ENCODE measurements around the gene C17orf100. TPM values are rescaled to one million over a fixed set of nuclear protein-coding genes. Genes with fewer than 3 reads are reported as not detected.
A peak's percentile ranks its signal among the peaks of the same experiment; 100 is the strongest.

Gene C17orf100
- total RNA-seq, 2 experiments from 2014 or later: 0.69 to 0.70 TPM

- H3K27me3 Mint-ChIP-seq: no peaks in the 10 kb centered on the region
- Histone ChIP-seq H3K27me3 (ENCODE audit: control insufficient read depth in 1 of 2, insufficient read depth in 2 of 2, low read length in 2 of 2) (no peaks in the 10 kb centered on the region), H3K36me3 (ENCODE audit: insufficient read depth, low read length) (peaks cover 44% of the 10 kb centered on the region), H3K4me3 (ENCODE audit: low read length) (no peak overlapping the region), H3K4me1 (ENCODE audit: insufficient read depth, low read length) (peaks cover 22% of the 10 kb centered on the region), H3K27ac (ENCODE audit: low read depth in 1 of 2, low read length in 2 of 2) (no peak overlapping the region), H3K9me3 (ENCODE audit: control insufficient read depth in 1 of 2, insufficient read depth in 1 of 2, low read length in 2 of 2) (peaks cover 0 to 6% of the 10 kb centered on the region in 2 experiments)
- H3K36me3 Mint-ChIP-seq (ENCODE audit: low read depth): peaks cover 79% of the 10 kb centered on the region
- ATAC-seq (ENCODE audit: poor library complexity) (no peak), DNase-seq (peak in 3 of 14 experiments; percentile 21 to 52 (median 40))
- CTCF ChIA-PET: interaction anchor here (0.9 kb wide), 1 partner anchor 175 kb away, joined by 3 read pairs; no protein-coding TSS in a partner anchor
- intact Hi-C loops (cut with DNase I, micrococcal nuclease): loop anchor here in 1 of 2 experiments (2.0 to 10.0 kb wide), 3 partner anchors 175 to 1223 kb away; partner anchors contain the start of genes DERL2, MIS12 and RPAIN
- no peaks in the 10 kb centered on the region for H3K9me3 Mint-ChIP-seq
- H3K4me1 Mint-ChIP-seq (ENCODE audit: low read depth): peaks cover 87% of the 10 kb centered on the region
- TF ChIP-seq CTCF (IDR thresholded peaks at IDR 0.05): no peak
- POLR2A ChIA-PET: no interaction called here
- peak overlapping the region; percentile 54 for H3K4me3 Mint-ChIP-seq
- peak overlapping the region; percentile 70 for H3K27ac Mint-ChIP-seq
Observed at GRCh38 chr17:6648181-6648580, 3.4 kb upstream of the C17orf100 start.

- H3K27ac Mint-ChIP-seq: peak overlapping the region; percentile 40
- peak; percentile 7 for ATAC-seq (ENCODE audit: poor library complexity)
Observed at GRCh38 chr17:6651919-6652452, 424 bp downstream of the C17orf100 start.

More at GRCh38 chr17:6651919-6652452, 424 bp downstream of the C17orf100 start:
- ChIA-PET CTCF (no interaction called here), POLR2A (interaction anchor here (0.9 to 1.4 kb wide), 4 partner anchors 8 to 370 kb away, joined by 3 to 30 read pairs (median 4); partner anchors contain the start of genes KIAA0753, TXNDC17 and XAF1)
- no peak for TF ChIP-seq CTCF (IDR thresholded peaks at IDR 0.05)
- peak overlapping the region; percentile 44 for H3K4me3 Mint-ChIP-seq
- peak in 7 of 14 experiments; percentile 23 to 71 (median 46) for DNase-seq
- peaks cover 0 to 4% of the 10 kb centered on the region in 2 experiments for H3K27me3 ChIP-seq (ENCODE audit: control insufficient read depth in 1 of 2, insufficient read depth in 2 of 2, low read length in 2 of 2)
- H3K4me3 ChIP-seq (ENCODE audit: low read length): peak overlapping the region; percentile 64
- peaks cover 35% of the 10 kb centered on the region for H3K4me1 ChIP-seq (ENCODE audit: insufficient read depth, low read length)
- H3K36me3 ChIP-seq (ENCODE audit: insufficient read depth, low read length): peaks cover 18% of the 10 kb centered on the region
- H3K4me1 Mint-ChIP-seq (ENCODE audit: low read depth): peaks cover 67% of the 10 kb centered on the region
- H3K9me3 ChIP-seq (ENCODE audit: control insufficient read depth in 1 of 2, insufficient read depth in 1 of 2, low read length in 2 of 2): peaks cover 0 to 6% of the 10 kb centered on the region in 2 experiments
- no peaks in the 10 kb centered on the region for H3K27me3 Mint-ChIP-seq
- peak overlapping the region; percentile 98 for H3K27ac ChIP-seq (ENCODE audit: low read depth in 1 of 2, low read length in 2 of 2)
- H3K9me3 Mint-ChIP-seq: no peaks in the 10 kb centered on the region
- intact Hi-C loops (cut with DNase I, micrococcal nuclease): loop anchor here (1.0 to 5.0 kb wide), 4 partner anchors 11 to 1070 kb away; partner anchors contain the start of genes NLRP1 (in 2 of the 2), RNASEK (in 2 of the 2), XAF1 (in 2 of the 2) and TXNDC17 (in 1 of the 2)
- H3K36me3 Mint-ChIP-seq (ENCODE audit: low read depth): peaks cover 44% of the 10 kb centered on the region
